Fibroblast of mammary gland (primary cell): ENCODE measurements around the gene BTBD8.

Source experiments
- DNase-seq: peaks from one replicate; pipeline ENCODE4 v3.0.0-alpha.2; 2010; ENCODE audit warnings: low read depth
- H3K4me3 ChIP-seq: 2 replicates; pipeline ENCODE4 v1.5.1; 2011; ENCODE audit warnings: low read depth, mild to moderate bottlenecking, low read length, moderate library complexity; ENCODE audit not compliant: control insufficient read depth
- CTCF ChIP-seq: conservative IDR thresholded peaks from 2 replicates; pipeline ENCODE4 v1.5.1; 2011; ENCODE audit warnings: low read depth, low read length, inconsistent platforms; ENCODE audit not compliant: control insufficient read depth, insufficient read depth

BTBD8 gene

GRCh38 chr1:92228401-92228800, 148.3 kb downstream of the BTBD8 start:
- DNase-seq = no peak
- no peak for TF ChIP-seq CTCF

GRCh38 chr1:92230736-92231135, 150.6 kb downstream of the BTBD8 start:
- H3K4me3 ChIP-seq = no peak overlapping the region
- no peak for DNase-seq
- TF ChIP-seq CTCF = no peak

More at GRCh38 chr1:92228401-92228800, 148.3 kb downstream of the BTBD8 start:
- H3K4me3 ChIP-seq = no peak overlapping the region
